Measurements from ENCODE around the gene CLSTN2.

The CLSTN2 gene

GRCh38 chr3:140499114-140499757, 564.3 kb downstream of the CLSTN2 start:
- peak; percentile 28 for DNase-seq (ENCODE audit: low read depth, low spot score)

GRCh38 chr3:140500473-140500872, 565.5 kb downstream of the CLSTN2 start:
- DNase-seq (ENCODE audit: low read depth, low spot score) = peak; percentile 12

GRCh38 chr3:140501061-140501769, 566.2 kb downstream of the CLSTN2 start:
- peak; percentile 57 for DNase-seq (ENCODE audit: low read depth, low spot score)

GRCh38 chr3:140501770-140502364, 566.9 kb downstream of the CLSTN2 start:
- no peak for DNase-seq (ENCODE audit: low read depth, low spot score)

GRCh38 chr3:140505213-140505612, 570.2 kb downstream of the CLSTN2 start:
- peak; percentile 66 for DNase-seq (ENCODE audit: low read depth, low spot score)

GRCh38 chr3:140505876-140506275, 570.9 kb downstream of the CLSTN2 start:
- DNase-seq (ENCODE audit: low read depth, low spot score) = no peak

GRCh38 chr3:140508550-140508949, 573.6 kb downstream of the CLSTN2 start:
- no peak for DNase-seq (ENCODE audit: low read depth, low spot score)

- no peak for DNase-seq (ENCODE audit: low read depth, low spot score)
These were observed 574.5 kb downstream of the CLSTN2 start for GRCh38 chr3:140509534-140509933.

- DNase-seq (ENCODE audit: low read depth, low spot score) = no peak
These were observed 575.4 kb downstream of the CLSTN2 start for GRCh38 chr3:140510303-140510861.

GRCh38 chr3:140521751-140522445, 586.9 kb downstream of the CLSTN2 start:
- DNase-seq (ENCODE audit: low read depth, low spot score) = no peak

GRCh38 chr3:140522653-140523380, 587.8 kb downstream of the CLSTN2 start:
- DNase-seq (ENCODE audit: low read depth, low spot score) = no peak

GRCh38 chr3:140523600-140523999, 588.6 kb downstream of the CLSTN2 start:
- DNase-seq (ENCODE audit: low read depth, low spot score) = no peak

- no peak for DNase-seq (ENCODE audit: low read depth, low spot score)
These were observed 592.2 kb downstream of the CLSTN2 start for GRCh38 chr3:140527156-140527555.

GRCh38 chr3:140529096-140529495, 594.1 kb downstream of the CLSTN2 start:
- peak; percentile 76 for DNase-seq (ENCODE audit: low read depth, low spot score)

GRCh38 chr3:140529558-140529957, 594.6 kb downstream of the CLSTN2 start:
- DNase-seq (ENCODE audit: low read depth, low spot score) = peak; percentile 13

GRCh38 chr3:140530131-140530530, 595.1 kb downstream of the CLSTN2 start:
- no peak for DNase-seq (ENCODE audit: low read depth, low spot score)

GRCh38 chr3:140530603-140531002, 595.6 kb downstream of the CLSTN2 start:
- DNase-seq (ENCODE audit: low read depth, low spot score) = no peak

- no peak for DNase-seq (ENCODE audit: low read depth, low spot score)
These were observed 597.9 kb downstream of the CLSTN2 start for GRCh38 chr3:140532793-140533330.

GRCh38 chr3:140536926-140537726, 602.1 kb downstream of the CLSTN2 start:
- no peak for DNase-seq (ENCODE audit: low read depth, low spot score)

GRCh38 chr3:140537727-140538082, 602.7 kb downstream of the CLSTN2 start:
- DNase-seq (ENCODE audit: low read depth, low spot score) = no peak
